DND-41 (cell line): ENCODE data around the gene RABGAP1.

Experiments used
- ATAC-seq: fragments of 200-7000 bp; cut with Tn5 transposase; 3 replicates; pipeline ENCODE4 v1.9.1; 2021; ENCODE audit warnings: low read depth; ENCODE audit not compliant: insufficient read depth
- DNase-seq: peaks from one replicate; pipeline ENCODE4 v3.0.0-alpha.2; 2020
- H2AFZ ChIP-seq: 2 replicates; pipeline ENCODE4 v1.6.0; 2012; ENCODE audit warnings: low read depth, low read length
- H3K27ac ChIP-seq: 2 replicates; pipeline ENCODE4 v1.5.1; 2012; ENCODE audit warnings: low read length, inconsistent platforms
- H3K27me3 ChIP-seq: fragments of 200-600 bp; sonication (generic); 2 replicates; pipeline ENCODE4 v1.6.0; 2012; ENCODE audit warnings: low read length, mild to moderate bottlenecking, inconsistent platforms; ENCODE audit not compliant: insufficient read depth, poor library complexity
- H3K36me3 ChIP-seq: 2 replicates; pipeline ENCODE4 v1.5.1; 2012; ENCODE audit warnings: low read length, inconsistent platforms; ENCODE audit not compliant: insufficient read depth
- H3K4me1 ChIP-seq: 2 replicates; pipeline ENCODE4 v1.5.1; 2012; ENCODE audit warnings: mild to moderate bottlenecking, low read length; ENCODE audit not compliant: insufficient read depth
- H3K4me2 ChIP-seq: 2 replicates; pipeline ENCODE4 v1.6.0; 2012; ENCODE audit warnings: mild to moderate bottlenecking, moderate library complexity, low read length, inconsistent platforms; ENCODE audit not compliant: insufficient read depth
- H3K4me3 ChIP-seq, 2 experiments: fragments of 200-600 bp in 1 of 2; shearing (Covaris generic) in 1 of 2; 2 replicates each; pipeline ENCODE4 v1.5.1; 2012 to 2016; ENCODE audit warnings: inconsistent platforms in 2 of 2, low read length in 2 of 2, mild to moderate bottlenecking in 2 of 2, low read depth in 1 of 2, moderate library complexity in 1 of 2
- H3K79me2 ChIP-seq: 2 replicates; pipeline ENCODE4 v1.6.0; 2012; ENCODE audit warnings: low read length, inconsistent platforms; ENCODE audit not compliant: insufficient read depth
- H3K9ac ChIP-seq: 2 replicates; pipeline ENCODE4 v1.6.0; 2012; ENCODE audit warnings: low read depth, mild to moderate bottlenecking, inconsistent platforms, low read length, moderate library complexity
- H3K9me3 ChIP-seq: 2 replicates; pipeline ENCODE4 v1.5.1; 2012; ENCODE audit warnings: low read length, moderate library complexity, mild to moderate bottlenecking, inconsistent platforms; ENCODE audit not compliant: insufficient read depth, severe bottlenecking
- H4K20me1 ChIP-seq: 2 replicates; pipeline ENCODE4 v1.6.0; 2012; ENCODE audit warnings: low read length; ENCODE audit not compliant: insufficient read depth
- EZH2 ChIP-seq: IDR thresholded peaks from 3 replicates; pipeline ENCODE4 v1.6.1; 2012; ENCODE audit warnings: borderline replicate concordance, low read depth, mild to moderate bottlenecking, moderate library complexity, low read length, inconsistent platforms; ENCODE audit not compliant: severe bottlenecking
- TF ChIP-seq, protein P1 (sequence below): IDR thresholded peaks from 2 replicates; pipeline ENCODE4 v1.5.1; 2012; ENCODE audit warnings: borderline replicate concordance, low read length, moderate library complexity, mild to moderate bottlenecking; ENCODE audit not compliant: poor library complexity, severe bottlenecking; ENCODE audit errors: extremely low read depth

Gene RABGAP1

DNA sequence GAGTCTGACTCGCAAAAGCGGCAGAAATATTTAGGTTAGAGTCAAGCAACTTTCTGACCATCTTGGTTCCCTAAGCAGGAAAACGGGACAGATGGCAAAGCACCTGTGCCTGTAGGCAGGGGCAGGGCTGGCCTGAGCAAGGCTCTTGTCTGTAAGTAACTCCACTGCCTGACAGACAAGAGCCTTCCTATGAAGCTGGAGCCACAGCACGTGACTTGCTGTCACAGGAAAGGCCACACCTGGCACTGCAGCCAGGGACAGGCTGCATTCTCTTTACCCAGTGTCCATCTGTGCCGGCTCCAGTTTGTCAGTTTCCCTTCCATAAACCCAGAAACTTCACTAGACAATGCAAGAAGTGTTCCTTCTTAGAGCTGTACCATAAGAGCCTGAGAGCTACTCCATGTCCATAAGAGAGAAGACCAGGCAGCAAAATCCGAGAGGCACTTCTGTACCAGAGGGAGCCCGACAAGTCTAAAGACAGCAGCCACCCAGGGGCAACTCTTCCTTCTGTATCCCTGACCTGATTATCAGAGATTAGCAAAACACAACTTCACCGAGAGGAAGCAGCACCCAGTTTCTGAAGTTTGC lies 170.7 kb downstream of the RABGAP1 start:
- no peaks in the 10 kb centered on the region for H3K27me3 ChIP-seq
- H4K20me1 ChIP-seq: no peaks in the 10 kb centered on the region
- no peaks in the 10 kb centered on the region for H3K4me1 ChIP-seq
- no peak overlapping the region for H3K4me3 ChIP-seq
- H3K4me2 ChIP-seq: no peak overlapping the region
- DNase-seq (no peak), ATAC-seq (0 out of 3 replicates have a peak, but pooled peaks have one; percentile 7)
- H3K9ac ChIP-seq: no peak overlapping the region
- H3K9me3 ChIP-seq: no peaks in the 10 kb centered on the region
- H3K79me2 ChIP-seq: no peaks in the 10 kb centered on the region
- peaks cover 45% of the 10 kb centered on the region for H3K36me3 ChIP-seq
- H3K27ac ChIP-seq: no peak overlapping the region
- TF ChIP-seq, protein P1, sequence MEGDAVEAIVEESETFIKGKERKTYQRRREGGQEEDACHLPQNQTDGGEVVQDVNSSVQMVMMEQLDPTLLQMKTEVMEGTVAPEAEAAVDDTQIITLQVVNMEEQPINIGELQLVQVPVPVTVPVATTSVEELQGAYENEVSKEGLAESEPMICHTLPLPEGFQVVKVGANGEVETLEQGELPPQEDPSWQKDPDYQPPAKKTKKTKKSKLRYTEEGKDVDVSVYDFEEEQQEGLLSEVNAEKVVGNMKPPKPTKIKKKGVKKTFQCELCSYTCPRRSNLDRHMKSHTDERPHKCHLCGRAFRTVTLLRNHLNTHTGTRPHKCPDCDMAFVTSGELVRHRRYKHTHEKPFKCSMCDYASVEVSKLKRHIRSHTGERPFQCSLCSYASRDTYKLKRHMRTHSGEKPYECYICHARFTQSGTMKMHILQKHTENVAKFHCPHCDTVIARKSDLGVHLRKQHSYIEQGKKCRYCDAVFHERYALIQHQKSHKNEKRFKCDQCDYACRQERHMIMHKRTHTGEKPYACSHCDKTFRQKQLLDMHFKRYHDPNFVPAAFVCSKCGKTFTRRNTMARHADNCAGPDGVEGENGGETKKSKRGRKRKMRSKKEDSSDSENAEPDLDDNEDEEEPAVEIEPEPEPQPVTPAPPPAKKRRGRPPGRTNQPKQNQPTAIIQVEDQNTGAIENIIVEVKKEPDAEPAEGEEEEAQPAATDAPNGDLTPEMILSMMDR: no peak
- TF ChIP-seq EZH2: no peak
- no peak overlapping the region for H2AFZ ChIP-seq

DNA sequence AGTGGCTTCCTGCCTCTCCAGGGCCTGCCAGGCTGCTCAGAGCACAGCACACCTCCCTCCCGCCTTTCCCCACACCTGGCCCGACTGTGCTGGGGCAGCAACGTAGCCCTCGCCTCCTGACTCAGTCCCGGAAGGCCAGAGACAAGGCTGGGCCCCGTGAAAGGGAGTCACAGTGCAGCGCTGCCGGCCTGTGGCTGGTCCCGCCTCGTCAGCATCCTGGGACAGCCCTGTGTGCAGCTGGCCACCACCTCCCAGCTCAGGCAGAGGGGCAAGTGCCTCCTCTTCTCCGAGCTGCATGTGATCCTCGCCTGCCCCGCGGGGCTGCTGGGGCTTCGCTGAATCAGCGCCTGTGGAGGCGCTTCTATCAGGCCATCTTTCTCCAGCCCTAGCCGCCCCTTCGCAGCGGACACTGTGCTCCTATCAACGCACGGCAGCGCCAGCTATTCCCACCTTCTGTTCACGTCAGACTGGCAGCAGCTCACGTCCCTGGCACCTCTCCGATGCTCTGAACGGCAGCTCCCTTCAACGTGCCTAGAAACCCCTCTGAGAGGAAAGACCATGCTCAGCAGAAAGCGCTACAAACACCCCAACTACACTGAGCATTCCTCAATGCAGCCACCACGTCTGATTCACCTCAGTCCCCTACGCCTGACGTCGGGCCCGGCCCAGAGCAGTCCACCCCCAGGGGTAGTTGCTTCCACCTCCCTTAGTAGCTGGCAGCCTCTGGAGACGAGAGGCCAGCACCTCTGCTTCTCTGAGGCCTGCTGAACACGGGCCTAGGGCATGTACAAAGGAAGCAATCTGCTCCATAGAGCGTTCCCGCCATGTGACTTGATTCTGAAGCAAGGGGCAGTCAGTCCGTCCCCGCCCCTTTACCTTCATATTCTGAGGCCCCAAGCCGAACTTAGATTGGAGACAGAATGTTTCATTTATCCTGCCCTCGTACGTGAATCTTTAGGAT lies 171.5 kb downstream of the RABGAP1 start:
- peaks cover 40% of the 10 kb centered on the region for H3K36me3 ChIP-seq
- no peak overlapping the region for H3K27ac ChIP-seq
- no peak overlapping the region for H2AFZ ChIP-seq

DNA sequence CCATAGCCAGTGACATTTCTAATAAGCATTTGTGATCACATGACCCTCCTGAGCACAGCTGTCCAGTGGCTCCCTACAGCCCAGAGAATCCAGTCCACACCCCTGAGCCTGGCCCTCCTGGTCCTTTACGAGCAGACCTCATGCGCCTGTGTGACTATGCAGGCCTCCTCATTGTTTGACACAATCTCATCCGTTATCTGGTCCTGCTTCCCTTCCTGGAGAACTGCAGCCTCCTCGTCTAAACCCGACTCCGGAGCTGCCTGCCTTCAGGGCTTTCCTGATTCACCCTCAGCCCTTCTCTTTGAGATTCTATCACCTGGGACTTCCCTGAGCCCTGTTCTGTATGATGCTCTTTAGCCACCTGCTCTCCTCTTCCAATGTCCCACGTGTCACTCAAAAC lies 172.4 kb downstream of the RABGAP1 start:
- ATAC-seq (no peak), DNase-seq (no peak)
- H3K4me3 ChIP-seq: no peak overlapping the region
- H3K27ac ChIP-seq: no peak overlapping the region
- no peaks in the 10 kb centered on the region for H3K27me3 ChIP-seq
- no peaks in the 10 kb centered on the region for H3K9me3 ChIP-seq
- peaks cover 31% of the 10 kb centered on the region for H3K36me3 ChIP-seq
- H2AFZ ChIP-seq: no peak overlapping the region
- no peak overlapping the region for H3K9ac ChIP-seq
- H3K4me2 ChIP-seq: no peak overlapping the region
- no peaks in the 10 kb centered on the region for H3K4me1 ChIP-seq
- H3K79me2 ChIP-seq: no peaks in the 10 kb centered on the region
- no peaks in the 10 kb centered on the region for H4K20me1 ChIP-seq
- TF ChIP-seq, protein P1: no peak
- TF ChIP-seq EZH2: no peak

More for the DNA sequence above, 171.5 kb downstream of the RABGAP1 start:
- peak; percentile 27; the same call in 1 of the 3 replicates for ATAC-seq
- H3K9ac ChIP-seq: no peak overlapping the region
- no peaks in the 10 kb centered on the region for H4K20me1 ChIP-seq
- no peak for DNase-seq
- no peaks in the 10 kb centered on the region for H3K4me1 ChIP-seq
- H3K4me2 ChIP-seq: no peak overlapping the region
- H3K4me3 ChIP-seq: no peak overlapping the region
- H3K79me2 ChIP-seq: no peaks in the 10 kb centered on the region
- no peaks in the 10 kb centered on the region for H3K9me3 ChIP-seq
- no peak for TF ChIP-seq EZH2
- TF ChIP-seq, protein P1: no peak
- H3K27me3 ChIP-seq: no peaks in the 10 kb centered on the region
